IPS-18c (cell line): ENCODE results near the gene FOXB2.

Source experiments
- H3K4me3 ChIP-seq: 2 replicates; pipeline ENCODE4 v1.7.0; 2013; ENCODE audit warnings: low read depth, mild to moderate bottlenecking, low read length, moderate library complexity; ENCODE audit not compliant: insufficient read depth
- H3K9me3 ChIP-seq: one replicate; pipeline ENCODE4 v1.6.1; 2013; ENCODE audit warnings: mild to moderate bottlenecking, low read length, moderate library complexity; ENCODE audit not compliant: control insufficient read depth, insufficient read depth

The FOXB2 gene

GRCh38 chr9:77013932-77014596 is 5.4 kb upstream of the FOXB2 start:
- peak overlapping the region; percentile 5; the same call in 1 of the 2 replicates for H3K4me3 ChIP-seq
- H3K9me3 ChIP-seq, result peaks cover 5% of the 10 kb centered on the region

GRCh38 chr9:77014597-77015263 is 4.7 kb upstream of the FOXB2 start:
- peak overlapping the region; percentile 34; the same call in 1 of the 2 replicates for H3K4me3 ChIP-seq
- H3K9me3 ChIP-seq, result peaks cover 5% of the 10 kb centered on the region

- peak overlapping the region; percentile 52 for H3K4me3 ChIP-seq
- peaks cover 5% of the 10 kb centered on the region for H3K9me3 ChIP-seq
These were observed 4.0 kb upstream of the FOXB2 start for GRCh38 chr9:77015327-77016048.

GRCh38 chr9:77016121-77016525 is 3.3 kb upstream of the FOXB2 start:
- Histone ChIP-seq H3K9me3 (peaks cover 5% of the 10 kb centered on the region), H3K4me3 (peak overlapping the region; percentile 52)

GRCh38 chr9:77016526-77017504 is 2.6 kb upstream of the FOXB2 start:
- Histone ChIP-seq H3K4me3 (peak overlapping the region; percentile 52), H3K9me3 (peaks cover 5% of the 10 kb centered on the region)

- Histone ChIP-seq H3K9me3 (peaks cover 5% of the 10 kb centered on the region), H3K4me3 (no peak overlapping the region; the same call in 1 of the 2 replicates)
These were observed 2.0 kb upstream of the FOXB2 start for GRCh38 chr9:77017505-77017894.

- Histone ChIP-seq H3K4me3 (peak overlapping the region; percentile 56), H3K9me3 (peaks cover 5% of the 10 kb centered on the region)
These were observed 1.1 kb upstream of the FOXB2 start for GRCh38 chr9:77018058-77018968.

GRCh38 chr9:77018969-77019235 is 553 bp upstream of the FOXB2 start:
- Histone ChIP-seq H3K4me3 (peak overlapping the region; percentile 56), H3K9me3 (peaks cover 5% of the 10 kb centered on the region)

GRCh38 chr9:77019926-77020412 is 514 bp downstream of the FOXB2 start:
- Histone ChIP-seq H3K4me3 (peak overlapping the region; percentile 56; the same call in 1 of the 2 replicates), H3K9me3 (peaks cover 5% of the 10 kb centered on the region)

- Histone ChIP-seq H3K4me3 (peak overlapping the region; percentile 46), H3K9me3 (peaks cover 5% of the 10 kb centered on the region)
These were observed 1.2 kb downstream of the FOXB2 start for GRCh38 chr9:77020413-77021290.

GRCh38 chr9:77021291-77021894 is 1.9 kb downstream of the FOXB2 start:
- H3K4me3 ChIP-seq, result no peak overlapping the region

GRCh38 chr9:77021922-77022782 is 2.7 kb downstream of the FOXB2 start:
- peak overlapping the region; percentile 28; the same call in 1 of the 2 replicates for H3K4me3 ChIP-seq
- H3K9me3 ChIP-seq, result peaks cover 3% of the 10 kb centered on the region

More at GRCh38 chr9:77021291-77021894, 1.9 kb downstream of the FOXB2 start:
- peaks cover 5% of the 10 kb centered on the region for H3K9me3 ChIP-seq

- H3K4me3 ChIP-seq, result peak overlapping the region; percentile 28
- H3K9me3 ChIP-seq, result no peaks in the 10 kb centered on the region
These were observed 3.5 kb downstream of the FOXB2 start for GRCh38 chr9:77022783-77023440.

- no peaks in the 10 kb centered on the region for H3K9me3 ChIP-seq
These were observed 4.3 kb downstream of the FOXB2 start for GRCh38 chr9:77023726-77024125.

More at GRCh38 chr9:77023726-77024125, 4.3 kb downstream of the FOXB2 start:
- no peak overlapping the region for H3K4me3 ChIP-seq
